ENCODE measurements around the gene KHDRBS2.

Gene KHDRBS2

GRCh38 chr6:61640463-61640862, 645.6 kb downstream of the KHDRBS2 start:
- Histone ChIP-seq H3K9ac (ENCODE audit: low read length) (no peak overlapping the region), H3K27me3 (ENCODE audit: control insufficient read depth, insufficient read depth, low read length) (no peaks in the 10 kb centered on the region), H3K36me3 (ENCODE audit: control insufficient read depth, insufficient read depth, low read length) (no peaks in the 10 kb centered on the region), H3K9me3 (ENCODE audit: control insufficient read depth, low read length) (no peaks in the 10 kb centered on the region), H3K4me3 (ENCODE audit: low read length) (no peak overlapping the region), H3K4me1 (ENCODE audit: control insufficient read depth, insufficient read depth, low read length) (no peaks in the 10 kb centered on the region)

Measured in mucosa of stomach (tissue), 1 donor.